ENCODE results near the gene CTIF.

Gene CTIF

DNA sequence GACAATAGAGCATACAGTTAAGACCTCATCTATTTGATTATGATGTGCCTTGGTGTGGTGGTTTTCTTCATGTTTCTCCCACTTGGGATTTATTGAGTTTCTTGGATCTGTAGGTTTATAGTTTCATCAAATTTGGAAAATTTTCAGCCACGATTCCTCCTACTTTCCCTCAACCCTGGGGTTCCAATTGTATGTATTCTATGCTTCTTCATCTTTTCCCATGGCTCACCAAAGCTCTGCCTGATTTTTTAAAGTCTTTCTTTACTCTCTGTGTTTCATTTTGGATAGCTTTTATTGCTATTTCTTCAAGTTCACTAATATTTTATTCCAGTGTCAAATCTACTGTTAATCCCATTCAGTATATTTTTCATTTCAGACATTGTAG is 132.7 kb downstream of the CTIF start:
- no peak overlapping the region for H3K4me3 ChIP-seq (ENCODE audit: low read depth, low read length)

DNA sequence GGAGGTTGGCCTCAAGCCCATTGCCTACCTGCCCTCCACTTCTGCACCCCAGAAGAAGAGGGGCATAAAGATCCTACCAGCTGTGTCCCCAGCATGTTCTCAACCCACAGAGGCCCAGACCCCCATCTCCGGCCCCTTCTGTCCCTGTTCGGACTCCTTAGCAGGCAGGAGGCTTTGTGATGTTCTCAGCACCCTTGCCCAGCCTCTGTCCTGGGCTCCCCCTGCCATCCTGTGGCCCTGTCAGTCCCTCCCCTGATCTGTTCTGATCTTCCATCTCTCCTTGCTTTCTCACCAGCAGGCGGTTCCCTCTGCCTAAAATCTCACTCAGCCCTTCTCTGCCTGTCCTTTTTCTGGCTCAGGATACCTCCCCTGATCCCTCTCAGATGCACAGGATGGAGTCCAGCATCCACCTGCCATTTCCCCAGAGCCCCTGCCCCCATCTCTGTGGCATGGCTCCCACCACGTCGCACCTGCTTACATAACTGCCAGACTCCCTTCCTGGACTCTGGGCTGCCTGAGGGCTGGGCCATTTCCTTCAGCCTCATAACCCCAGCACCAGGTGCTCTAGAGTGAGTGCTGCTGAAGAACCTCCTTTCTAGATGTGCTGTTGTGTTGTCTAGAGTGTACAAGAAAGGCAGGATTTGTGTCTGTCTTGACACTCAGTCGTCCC is 134.0 kb downstream of the CTIF start:
- H3K27me3 ChIP-seq (ENCODE audit: control insufficient read depth, insufficient read depth, low read length), result no peaks in the 10 kb centered on the region
- TF ChIP-seq, protein P1, sequence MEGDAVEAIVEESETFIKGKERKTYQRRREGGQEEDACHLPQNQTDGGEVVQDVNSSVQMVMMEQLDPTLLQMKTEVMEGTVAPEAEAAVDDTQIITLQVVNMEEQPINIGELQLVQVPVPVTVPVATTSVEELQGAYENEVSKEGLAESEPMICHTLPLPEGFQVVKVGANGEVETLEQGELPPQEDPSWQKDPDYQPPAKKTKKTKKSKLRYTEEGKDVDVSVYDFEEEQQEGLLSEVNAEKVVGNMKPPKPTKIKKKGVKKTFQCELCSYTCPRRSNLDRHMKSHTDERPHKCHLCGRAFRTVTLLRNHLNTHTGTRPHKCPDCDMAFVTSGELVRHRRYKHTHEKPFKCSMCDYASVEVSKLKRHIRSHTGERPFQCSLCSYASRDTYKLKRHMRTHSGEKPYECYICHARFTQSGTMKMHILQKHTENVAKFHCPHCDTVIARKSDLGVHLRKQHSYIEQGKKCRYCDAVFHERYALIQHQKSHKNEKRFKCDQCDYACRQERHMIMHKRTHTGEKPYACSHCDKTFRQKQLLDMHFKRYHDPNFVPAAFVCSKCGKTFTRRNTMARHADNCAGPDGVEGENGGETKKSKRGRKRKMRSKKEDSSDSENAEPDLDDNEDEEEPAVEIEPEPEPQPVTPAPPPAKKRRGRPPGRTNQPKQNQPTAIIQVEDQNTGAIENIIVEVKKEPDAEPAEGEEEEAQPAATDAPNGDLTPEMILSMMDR (IDR thresholded peaks at IDR 0.05), result no peak
- H3K4me2 ChIP-seq (ENCODE audit: low read length), result no peak overlapping the region
- H3K27ac ChIP-seq, result no peak overlapping the region
- no peaks in the 10 kb centered on the region for H3K4me1 ChIP-seq
- H3K36me3 ChIP-seq (ENCODE audit: control insufficient read depth, insufficient read depth, low read length), result no peaks in the 10 kb centered on the region
- H3K9me3 ChIP-seq (ENCODE audit: control insufficient read depth, low read length), result no peaks in the 10 kb centered on the region
- no peak overlapping the region for H2AFZ ChIP-seq
- H3K79me2 ChIP-seq, result peaks cover 3% of the 10 kb centered on the region
- no peak overlapping the region for H3K9ac ChIP-seq
- no peak overlapping the region for H3K4me3 ChIP-seq (ENCODE audit: low read depth, low read length)

More for the DNA sequence above, 132.7 kb downstream of the CTIF start:
- Histone ChIP-seq H3K9ac (no peak overlapping the region), H3K9me3 (ENCODE audit: control insufficient read depth, low read length) (no peaks in the 10 kb centered on the region), H3K36me3 (ENCODE audit: control insufficient read depth, insufficient read depth, low read length) (no peaks in the 10 kb centered on the region), H2AFZ (no peak overlapping the region), H3K79me2 (peaks cover 3% of the 10 kb centered on the region), H3K4me1 (no peaks in the 10 kb centered on the region), H3K27ac (no peak overlapping the region), H3K4me2 (ENCODE audit: low read length) (no peak overlapping the region), H3K27me3 (ENCODE audit: control insufficient read depth, insufficient read depth, low read length) (no peaks in the 10 kb centered on the region)
- TF ChIP-seq, protein P1 (IDR thresholded peaks at IDR 0.05), result no peak

DNA sequence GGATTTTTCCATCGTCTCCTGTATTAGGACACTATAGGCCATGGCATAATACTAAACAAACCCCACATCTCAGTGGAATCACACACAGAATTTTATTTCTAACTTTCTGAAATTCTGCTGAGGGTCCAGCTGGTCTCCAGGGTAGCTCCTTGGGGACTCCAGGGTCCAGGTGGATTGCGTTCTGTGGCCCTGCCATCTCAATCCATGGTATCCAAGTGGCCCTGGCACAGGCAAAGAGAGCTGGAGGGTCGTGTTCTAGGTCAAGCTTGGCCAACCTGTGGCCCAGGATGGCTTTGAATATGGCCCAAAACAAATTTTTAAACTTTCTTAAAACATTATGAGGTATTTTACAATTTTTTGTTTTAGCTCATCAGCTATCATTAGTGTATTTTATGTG is 134.6 kb downstream of the CTIF start:
- no peak overlapping the region for H3K9ac ChIP-seq
- H3K9me3 ChIP-seq (ENCODE audit: control insufficient read depth, low read length), result no peaks in the 10 kb centered on the region
- peaks cover 3% of the 10 kb centered on the region for H3K79me2 ChIP-seq
- no peaks in the 10 kb centered on the region for H3K4me1 ChIP-seq
- no peaks in the 10 kb centered on the region for H3K27me3 ChIP-seq (ENCODE audit: control insufficient read depth, insufficient read depth, low read length)
- no peak overlapping the region for H3K4me3 ChIP-seq (ENCODE audit: low read depth, low read length)
- H3K36me3 ChIP-seq (ENCODE audit: control insufficient read depth, insufficient read depth, low read length), result no peaks in the 10 kb centered on the region
- TF ChIP-seq, protein P1 (IDR thresholded peaks at IDR 0.05), result no peak
- H3K27ac ChIP-seq, result no peak overlapping the region
- no peak overlapping the region for H3K4me2 ChIP-seq (ENCODE audit: low read length)
- H2AFZ ChIP-seq, result no peak overlapping the region

DNA sequence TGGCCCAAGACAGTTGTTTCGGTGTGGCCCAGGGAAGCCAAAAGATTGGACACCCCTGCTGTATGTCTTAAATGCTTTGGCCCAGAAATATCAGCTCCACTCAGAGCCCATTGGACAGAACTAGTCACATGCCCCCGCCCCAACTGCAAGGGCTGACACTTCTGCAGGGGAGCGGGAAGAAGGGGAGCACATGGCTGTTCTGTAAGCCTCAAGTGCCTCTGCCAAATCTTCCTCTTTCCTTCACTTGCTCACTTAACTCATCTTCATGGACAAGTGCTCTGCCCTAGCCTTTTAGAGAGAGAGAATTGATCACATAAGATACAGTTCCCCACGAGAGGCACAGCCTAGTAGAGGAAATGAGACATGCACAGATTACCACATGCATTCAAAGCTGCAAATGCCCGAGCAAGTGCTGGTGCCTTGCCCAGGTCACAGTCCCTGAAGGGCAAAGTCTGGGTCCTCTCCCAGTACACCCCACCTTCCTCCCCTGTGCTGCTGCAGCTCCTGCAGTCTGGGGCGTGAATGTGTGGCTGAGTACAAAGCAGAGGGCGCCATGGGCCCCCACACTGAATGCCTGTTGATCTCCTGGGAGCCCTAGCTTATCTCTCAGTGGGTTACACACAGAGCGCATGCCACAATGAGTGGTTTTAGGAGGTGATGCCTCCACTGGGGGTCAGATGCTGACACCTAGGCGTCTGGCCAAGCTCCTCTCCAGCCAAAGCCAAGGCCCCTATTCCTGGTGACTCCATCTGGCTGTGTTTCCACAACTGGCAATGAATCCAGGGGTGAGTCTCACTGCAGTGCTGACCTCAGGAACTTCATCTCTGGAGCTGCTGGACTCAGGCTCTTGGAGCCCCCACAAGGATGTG is 135.3 kb downstream of the CTIF start:
- Histone ChIP-seq H3K9ac (no peak overlapping the region), H3K4me3 (ENCODE audit: low read depth, low read length) (no peak overlapping the region), H3K27ac (no peak overlapping the region), H2AFZ (no peak overlapping the region), H3K4me1 (no peaks in the 10 kb centered on the region), H3K27me3 (ENCODE audit: control insufficient read depth, insufficient read depth, low read length) (no peaks in the 10 kb centered on the region), H3K4me2 (ENCODE audit: low read length) (no peak overlapping the region), H3K9me3 (ENCODE audit: control insufficient read depth, low read length) (no peaks in the 10 kb centered on the region), H3K36me3 (ENCODE audit: control insufficient read depth, insufficient read depth, low read length) (no peaks in the 10 kb centered on the region), H3K79me2 (peaks cover 3% of the 10 kb centered on the region)
- TF ChIP-seq, protein P1 (IDR thresholded peaks at IDR 0.05), result no peak
